Astrocyte (in vitro differentiated cells and primary cell): ENCODE measurements around the gene SAMM50.

ENCODE experiments used
- CTCF ChIP-seq: IDR thresholded peaks from 2 replicates; pipeline ENCODE4 v1.5.1; 2011; ENCODE audit warnings: low read depth, mild to moderate bottlenecking, inconsistent platforms, low read length, moderate library complexity; ENCODE audit not compliant: insufficient read depth
- EZH2 ChIP-seq: IDR thresholded peaks from 2 replicates; pipeline ENCODE4 v1.6.1; 2012; ENCODE audit warnings: mild to moderate bottlenecking, low read length, inconsistent platforms; ENCODE audit not compliant: insufficient read depth

DNA sequence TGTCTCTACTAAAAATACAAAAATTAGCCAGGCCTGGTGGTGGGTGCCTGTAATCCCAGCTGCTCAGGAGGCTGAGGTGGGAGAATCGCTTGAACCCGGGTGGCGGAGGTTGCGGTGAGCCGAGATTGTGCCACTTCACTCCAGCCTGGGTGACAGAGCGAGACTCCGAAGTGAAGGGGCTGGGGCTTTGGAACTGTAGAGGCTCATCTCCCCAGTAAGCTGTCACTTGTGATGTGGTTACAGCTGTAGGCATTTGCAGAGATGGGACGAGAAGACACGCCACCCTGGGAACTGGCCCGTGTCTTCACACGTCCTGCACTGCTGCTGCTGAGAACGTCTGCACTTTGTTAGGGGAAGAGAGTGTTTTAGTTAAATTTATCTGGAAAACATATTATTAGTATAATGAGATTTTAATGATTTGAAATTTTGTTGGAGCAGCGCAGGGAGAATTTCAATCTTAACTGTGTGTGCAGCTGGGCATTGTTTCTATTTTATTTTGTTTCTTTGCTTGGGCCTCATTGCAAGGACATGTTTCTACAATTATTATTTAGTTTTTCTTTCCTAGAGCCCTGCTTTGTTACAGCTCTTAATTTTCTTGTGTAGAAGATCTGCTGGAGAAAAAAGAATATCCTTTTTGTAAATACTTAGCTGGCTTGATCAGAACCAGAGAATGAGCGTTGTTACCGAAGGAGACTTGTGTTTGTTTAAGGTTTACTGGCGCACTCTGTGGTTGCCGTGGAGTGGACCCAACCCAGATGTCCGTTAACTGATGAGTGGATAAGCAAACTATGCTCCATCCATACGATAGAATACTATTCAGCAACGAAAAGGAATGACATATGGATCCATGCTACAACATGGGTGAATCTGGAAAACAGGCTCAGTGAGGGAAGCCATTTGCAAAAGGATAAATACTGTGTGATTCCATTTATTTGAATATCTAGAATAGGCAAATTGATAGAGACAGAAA lies 87.3 kb downstream of the SAMM50 start:
- no peak for TF ChIP-seq CTCF
- TF ChIP-seq EZH2: no peak
